Panc1 (cell line): Measurements from ENCODE around the gene YLPM1.

Source experiments
- POLR2AphosphoS5 ChIP-seq: IDR thresholded peaks from 2 replicates; pipeline ENCODE4 v1.6.1; 2012; ENCODE audit warnings: mild to moderate bottlenecking, low read depth, low read length, moderate library complexity
- SIN3A ChIP-seq: IDR thresholded peaks from 2 replicates; pipeline ENCODE4 v1.6.1; 2012; ENCODE audit warnings: low read depth, mild to moderate bottlenecking, low read length, moderate library complexity, borderline replicate concordance; ENCODE audit not compliant: insufficient read depth
- TF ChIP-seq, protein P1 (sequence below): fragments of 450-650 bp; IDR thresholded peaks from 2 replicates; pipeline ENCODE4 v1.5.1; 2017; ENCODE audit warnings: mild to moderate bottlenecking
- TF ChIP-seq, protein P2 (sequence below), 2 experiments: IDR thresholded peaks; 2 replicates each; pipeline ENCODE4 v1.6.1; 2011 to 2012; ENCODE audit warnings: low read depth in 2 of 2, control low read depth in 1 of 2, low read length in 1 of 2, mild to moderate bottlenecking in 1 of 2, moderate library complexity in 1 of 2; ENCODE audit not compliant: insufficient read depth in 1 of 2

DNA sequence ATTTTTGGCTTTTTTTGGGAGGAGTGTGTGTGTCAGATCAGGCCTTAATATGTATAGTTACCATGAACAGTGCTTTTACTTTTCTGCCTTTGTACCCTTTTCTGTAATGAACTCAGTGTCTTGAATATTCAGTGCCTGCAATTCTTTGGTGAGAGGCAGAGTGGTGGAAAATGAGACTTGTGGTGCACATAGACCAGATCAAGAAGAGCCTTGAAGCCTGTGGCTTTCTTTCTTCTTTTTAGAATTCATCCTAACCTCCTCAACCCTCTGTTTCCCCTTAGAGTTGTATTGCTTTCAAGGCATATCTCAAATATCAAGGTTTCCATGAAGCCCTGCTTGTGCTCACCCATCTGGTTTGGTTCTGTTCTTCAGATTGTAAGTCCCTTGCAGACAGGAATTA, 2.6 kb downstream of the YLPM1 start:
- TF ChIP-seq, protein P1, sequence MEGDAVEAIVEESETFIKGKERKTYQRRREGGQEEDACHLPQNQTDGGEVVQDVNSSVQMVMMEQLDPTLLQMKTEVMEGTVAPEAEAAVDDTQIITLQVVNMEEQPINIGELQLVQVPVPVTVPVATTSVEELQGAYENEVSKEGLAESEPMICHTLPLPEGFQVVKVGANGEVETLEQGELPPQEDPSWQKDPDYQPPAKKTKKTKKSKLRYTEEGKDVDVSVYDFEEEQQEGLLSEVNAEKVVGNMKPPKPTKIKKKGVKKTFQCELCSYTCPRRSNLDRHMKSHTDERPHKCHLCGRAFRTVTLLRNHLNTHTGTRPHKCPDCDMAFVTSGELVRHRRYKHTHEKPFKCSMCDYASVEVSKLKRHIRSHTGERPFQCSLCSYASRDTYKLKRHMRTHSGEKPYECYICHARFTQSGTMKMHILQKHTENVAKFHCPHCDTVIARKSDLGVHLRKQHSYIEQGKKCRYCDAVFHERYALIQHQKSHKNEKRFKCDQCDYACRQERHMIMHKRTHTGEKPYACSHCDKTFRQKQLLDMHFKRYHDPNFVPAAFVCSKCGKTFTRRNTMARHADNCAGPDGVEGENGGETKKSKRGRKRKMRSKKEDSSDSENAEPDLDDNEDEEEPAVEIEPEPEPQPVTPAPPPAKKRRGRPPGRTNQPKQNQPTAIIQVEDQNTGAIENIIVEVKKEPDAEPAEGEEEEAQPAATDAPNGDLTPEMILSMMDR, result no peak
- TF ChIP-seq POLR2AphosphoS5 (no peak), SIN3A (no peak)
- TF ChIP-seq, protein P2, sequence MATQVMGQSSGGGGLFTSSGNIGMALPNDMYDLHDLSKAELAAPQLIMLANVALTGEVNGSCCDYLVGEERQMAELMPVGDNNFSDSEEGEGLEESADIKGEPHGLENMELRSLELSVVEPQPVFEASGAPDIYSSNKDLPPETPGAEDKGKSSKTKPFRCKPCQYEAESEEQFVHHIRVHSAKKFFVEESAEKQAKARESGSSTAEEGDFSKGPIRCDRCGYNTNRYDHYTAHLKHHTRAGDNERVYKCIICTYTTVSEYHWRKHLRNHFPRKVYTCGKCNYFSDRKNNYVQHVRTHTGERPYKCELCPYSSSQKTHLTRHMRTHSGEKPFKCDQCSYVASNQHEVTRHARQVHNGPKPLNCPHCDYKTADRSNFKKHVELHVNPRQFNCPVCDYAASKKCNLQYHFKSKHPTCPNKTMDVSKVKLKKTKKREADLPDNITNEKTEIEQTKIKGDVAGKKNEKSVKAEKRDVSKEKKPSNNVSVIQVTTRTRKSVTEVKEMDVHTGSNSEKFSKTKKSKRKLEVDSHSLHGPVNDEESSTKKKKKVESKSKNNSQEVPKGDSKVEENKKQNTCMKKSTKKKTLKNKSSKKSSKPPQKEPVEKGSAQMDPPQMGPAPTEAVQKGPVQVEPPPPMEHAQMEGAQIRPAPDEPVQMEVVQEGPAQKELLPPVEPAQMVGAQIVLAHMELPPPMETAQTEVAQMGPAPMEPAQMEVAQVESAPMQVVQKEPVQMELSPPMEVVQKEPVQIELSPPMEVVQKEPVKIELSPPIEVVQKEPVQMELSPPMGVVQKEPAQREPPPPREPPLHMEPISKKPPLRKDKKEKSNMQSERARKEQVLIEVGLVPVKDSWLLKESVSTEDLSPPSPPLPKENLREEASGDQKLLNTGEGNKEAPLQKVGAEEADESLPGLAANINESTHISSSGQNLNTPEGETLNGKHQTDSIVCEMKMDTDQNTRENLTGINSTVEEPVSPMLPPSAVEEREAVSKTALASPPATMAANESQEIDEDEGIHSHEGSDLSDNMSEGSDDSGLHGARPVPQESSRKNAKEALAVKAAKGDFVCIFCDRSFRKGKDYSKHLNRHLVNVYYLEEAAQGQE (IDR thresholded peaks at IDR 0.05; ENCODE audit: insufficient read depth in 1 of 2, low read depth in 2 of 2, low read length in 1 of 2), result no peak
